Prostate gland (tissue), 2 donors: ENCODE measurements around the gene DHRS12.

Experiments used
- CTCF ChIP-seq, 4 experiments: fragments of 200-600 bp in 2 of 4; fragments of 450-650 bp in 2 of 4; sonication (generic) in 2 of 4; IDR thresholded peaks; 1 replicate in 3 of 4; 2 replicates in 1 of 4; pipeline ENCODE4 v1.5.1; 2016 to 2019; ENCODE audit warnings: antibody characterized with exemption in 4 of 4, mild to moderate bottlenecking in 2 of 4, moderate library complexity in 2 of 4
- POLR2A ChIP-seq: fragments of 450-650 bp; IDR thresholded peaks from one replicate; pipeline ENCODE4 v1.6.1; 2016; ENCODE audit warnings: antibody characterized with exemption, mild to moderate bottlenecking

GRCh38 chr13:51843529-51843928 lies 39.6 kb upstream of the DHRS12 start:
- TF ChIP-seq POLR2A (no peak), CTCF (IDR thresholded peaks at IDR 0.05) (no peak)
